Left forelimb (tissue), 1 donor: ENCODE results near the gene ODF4.
"Not testable (repeated sequence)": the region's sequence is repeated elsewhere in the genome, so short reads cannot be mapped to it uniquely, and the experiment has no call there.

Experiments used
- DNase-seq: peaks from one replicate; pipeline ENCODE4 v3.0.0-alpha.2; 2018; ENCODE audit warnings: low spot score

ODF4 gene

DNA sequence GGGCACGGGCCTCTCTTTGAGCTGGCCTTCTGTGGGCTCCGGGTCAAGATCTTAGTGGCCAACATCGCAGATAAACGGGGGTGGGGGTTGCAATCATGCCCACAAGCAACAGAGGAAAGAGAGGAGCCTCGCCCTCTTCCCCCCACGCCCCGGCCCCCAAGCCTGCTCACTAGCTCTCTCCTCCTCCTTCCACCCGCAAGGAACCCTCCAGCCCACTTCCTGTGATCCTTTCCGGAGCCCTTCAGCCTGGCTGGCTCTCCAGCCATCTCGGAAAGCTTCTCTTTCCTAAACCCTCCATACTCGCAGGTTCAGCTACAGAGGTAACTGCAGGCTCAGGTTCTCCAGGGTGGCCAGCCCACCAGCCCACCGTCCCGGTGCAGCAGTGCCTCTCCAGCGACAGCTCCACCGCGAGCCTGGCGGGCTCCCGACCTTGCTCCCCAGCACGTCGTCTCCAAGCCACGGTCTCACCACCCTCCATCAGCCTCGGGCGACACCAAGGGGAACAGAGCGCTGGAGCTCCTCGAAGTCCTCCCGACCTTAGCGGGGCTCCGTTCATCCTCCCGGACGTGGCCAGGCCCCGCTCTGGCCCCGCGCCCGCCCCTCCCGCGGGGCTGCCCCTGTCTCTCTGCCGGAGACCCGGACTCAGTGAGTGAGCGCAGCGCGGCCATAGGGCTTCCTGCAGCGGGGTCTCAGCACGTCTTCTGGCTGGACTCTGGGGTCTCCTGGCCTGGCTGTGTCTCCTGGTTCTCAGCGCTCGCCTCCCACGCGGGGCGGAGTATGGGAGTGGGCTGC lies 12.9 kb upstream of the ODF4 start:
- peak; percentile 80 for DNase-seq

- no peak for DNase-seq
Measured at GRCh38 chr17:8327303-8327649, 12.4 kb upstream of the ODF4 start.

DNA sequence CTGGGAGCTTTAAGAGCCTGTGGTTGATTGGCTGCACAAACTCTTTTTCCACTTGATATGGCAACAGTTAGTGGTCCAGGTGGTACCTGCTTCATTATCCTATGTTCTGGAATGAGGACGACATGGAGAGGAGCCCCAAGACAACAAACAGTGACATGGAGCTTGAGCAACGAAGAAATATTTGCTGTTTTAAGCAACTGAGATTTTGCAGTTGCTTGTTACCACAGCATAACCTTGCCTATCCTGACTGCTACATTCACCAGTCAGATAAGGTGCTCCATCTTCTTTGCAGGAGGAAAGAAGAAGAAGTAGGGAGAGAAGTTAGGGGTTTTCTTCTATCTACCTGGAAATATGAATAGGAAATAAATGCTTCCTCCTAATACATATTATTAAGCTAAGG lies 7.5 kb upstream of the ODF4 start:
- DNase-seq, result no peak

DNA sequence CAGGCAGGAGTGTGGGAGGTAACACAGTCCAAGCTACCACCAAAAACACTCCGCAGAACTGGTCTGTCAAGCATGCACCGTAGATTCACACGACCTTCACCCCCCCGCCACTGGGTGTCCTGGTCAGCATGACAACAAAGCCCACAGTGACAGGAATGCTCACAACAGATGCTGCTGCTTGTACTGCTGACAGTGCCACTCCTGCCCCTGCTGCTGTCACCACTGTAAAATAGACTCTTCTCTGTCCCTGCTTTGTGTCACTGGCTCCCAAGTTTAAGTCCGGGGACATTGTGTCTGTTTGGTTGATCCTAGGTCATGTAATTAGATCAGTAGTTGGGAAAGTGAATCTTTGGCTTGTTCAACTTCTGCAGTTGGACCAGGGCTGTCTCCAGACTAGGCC lies 7.0 kb upstream of the ODF4 start:
- no peak for DNase-seq

GRCh38 chr17:8333281-8333680 lies 6.4 kb upstream of the ODF4 start:
- DNase-seq, result no peak

DNA sequence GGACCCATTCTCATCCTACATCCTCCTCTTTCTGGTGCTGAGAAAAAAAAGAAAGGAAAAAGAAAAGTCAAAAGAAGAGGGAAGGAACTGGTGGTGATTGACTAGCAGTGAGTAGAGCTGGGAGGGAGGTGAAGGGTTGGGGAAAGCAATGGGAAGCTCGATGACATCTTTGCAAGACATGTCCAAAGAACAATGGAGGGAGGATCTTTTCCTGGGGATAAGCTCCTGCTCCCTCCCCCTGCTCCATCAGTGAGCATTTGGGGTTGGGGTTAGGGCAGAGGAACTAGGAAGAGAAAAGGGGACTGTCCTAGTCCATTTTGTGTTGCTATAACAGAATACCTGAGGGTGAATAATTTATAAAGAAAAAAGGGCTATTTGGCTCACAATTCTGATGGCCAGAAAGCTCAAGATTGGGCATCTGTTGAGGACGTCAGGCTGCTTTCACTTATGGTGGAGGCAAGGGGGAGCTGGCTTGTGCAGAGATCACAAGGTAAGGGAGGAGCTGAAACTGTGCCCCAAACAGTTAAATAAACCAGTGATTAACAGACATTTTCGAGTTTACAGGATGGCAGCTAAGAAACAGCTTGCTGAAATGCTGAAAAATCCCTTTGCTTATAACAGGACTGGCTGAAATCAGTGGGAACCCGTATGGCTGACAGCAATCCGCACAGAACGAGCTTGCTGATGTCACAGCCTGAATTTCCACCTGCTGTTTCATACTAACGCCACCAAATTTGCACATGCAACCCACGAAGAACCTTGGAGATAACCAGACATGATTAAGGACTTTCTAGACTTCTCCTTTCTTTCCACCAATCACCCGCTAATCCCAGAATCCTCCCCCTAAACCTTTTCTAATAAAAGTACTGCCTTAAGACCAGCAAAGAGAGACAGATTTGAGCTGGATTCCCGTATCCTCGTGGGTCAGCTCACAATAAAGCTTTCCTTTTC lies 1.6 kb upstream of the ODF4 start:
- no peak for DNase-seq

GRCh38 chr17:8338753-8339140 lies 893 bp upstream of the ODF4 start:
- DNase-seq, result no peak

DNA sequence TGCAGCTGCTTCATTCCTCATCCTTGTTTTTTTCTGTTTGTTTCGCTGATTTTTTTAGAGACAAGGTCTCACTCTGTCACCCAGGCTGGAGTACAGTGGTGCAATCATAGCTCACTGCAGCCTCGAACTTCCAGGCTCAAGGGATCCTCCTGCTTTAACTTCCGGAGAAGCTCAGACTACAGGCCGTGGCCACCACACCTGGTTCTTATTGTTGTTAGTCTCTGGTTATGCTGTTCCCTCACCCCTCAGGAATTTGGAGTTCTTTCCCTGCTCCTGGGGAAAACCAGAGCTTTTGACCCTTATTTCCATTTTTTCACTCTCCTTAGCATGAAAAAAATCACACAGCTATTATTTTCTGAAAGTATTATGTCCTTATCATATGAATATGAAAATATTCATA lies 1.8 kb downstream of the ODF4 start:
- DNase-seq, result no peak

GRCh38 chr17:8345052-8345690 lies 5.5 kb downstream of the ODF4 start:
- no peak for DNase-seq

GRCh38 chr17:8345951-8346665 lies 6.5 kb downstream of the ODF4 start:
- DNase-seq, result no peak

DNA sequence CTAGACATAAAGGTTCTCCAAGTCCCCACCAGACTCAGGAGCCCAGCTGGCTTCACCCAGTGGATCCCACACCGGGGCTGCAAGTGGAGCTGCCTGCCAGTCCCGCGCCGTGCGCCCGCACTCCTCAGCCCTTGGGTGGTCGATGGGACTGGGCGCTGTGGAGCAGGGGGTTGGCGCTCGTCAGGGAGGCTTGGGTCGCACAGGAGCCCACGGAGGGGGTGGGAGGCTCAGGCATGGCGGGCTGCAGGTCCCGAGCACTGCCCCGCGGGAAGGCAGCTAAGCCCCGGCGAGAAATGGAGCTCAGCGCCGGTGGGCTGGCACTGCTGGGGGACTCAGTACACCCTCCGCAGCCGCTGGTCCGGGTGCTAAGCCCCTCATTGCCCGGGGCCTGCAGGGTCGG lies 7.4 kb downstream of the ODF4 start:
- DNase-seq, result not testable (repeated sequence)

- DNase-seq, result no peak
Measured at GRCh38 chr17:8350339-8350738, 10.7 kb downstream of the ODF4 start.

GRCh38 chr17:8353736-8354135 lies 14.1 kb downstream of the ODF4 start:
- no peak for DNase-seq

DNA sequence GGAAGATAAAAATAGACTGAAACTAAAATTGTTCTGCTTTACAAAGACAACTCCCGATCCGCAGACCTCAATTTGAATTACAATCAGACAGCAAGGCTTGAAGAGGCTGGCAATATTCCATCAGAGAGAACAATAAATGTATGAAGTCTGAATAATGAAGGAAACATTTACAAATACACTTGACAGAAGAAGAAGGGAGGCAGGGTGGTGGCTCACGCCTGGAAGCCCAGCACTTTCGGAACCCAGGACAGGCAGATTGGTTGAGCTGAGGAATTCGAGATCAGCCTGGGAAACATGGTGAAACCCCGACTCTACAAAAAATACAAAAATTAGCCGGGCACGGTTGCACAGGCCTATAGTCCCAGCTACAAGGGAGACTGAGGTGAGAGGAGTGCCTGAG lies 14.6 kb downstream of the ODF4 start:
- no peak for DNase-seq

DNA sequence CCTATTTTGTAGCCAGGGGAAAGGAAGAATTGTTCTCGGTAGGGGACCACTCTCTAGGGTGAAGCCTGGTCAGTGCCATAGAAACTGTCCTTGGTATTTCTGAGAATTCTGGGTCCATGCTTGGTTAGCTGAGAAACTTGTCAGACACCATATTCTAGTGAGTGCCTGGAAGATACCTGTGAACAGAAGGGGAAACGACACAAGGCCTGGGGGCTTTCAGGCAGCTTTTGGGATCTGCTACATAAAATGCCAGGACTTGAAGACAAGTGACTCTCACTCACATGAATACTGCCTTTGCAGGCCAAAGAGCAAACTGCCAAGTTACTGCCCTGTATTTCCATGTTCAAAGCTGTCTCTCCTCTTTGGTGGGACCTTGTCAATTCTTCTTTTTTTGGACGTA lies 18.3 kb downstream of the ODF4 start:
- no peak for DNase-seq

GRCh38 chr17:8359769-8360168 lies 20.1 kb downstream of the ODF4 start:
- DNase-seq, result no peak

GRCh38 chr17:8360260-8360659 lies 20.6 kb downstream of the ODF4 start:
- DNase-seq, result no peak

DNA sequence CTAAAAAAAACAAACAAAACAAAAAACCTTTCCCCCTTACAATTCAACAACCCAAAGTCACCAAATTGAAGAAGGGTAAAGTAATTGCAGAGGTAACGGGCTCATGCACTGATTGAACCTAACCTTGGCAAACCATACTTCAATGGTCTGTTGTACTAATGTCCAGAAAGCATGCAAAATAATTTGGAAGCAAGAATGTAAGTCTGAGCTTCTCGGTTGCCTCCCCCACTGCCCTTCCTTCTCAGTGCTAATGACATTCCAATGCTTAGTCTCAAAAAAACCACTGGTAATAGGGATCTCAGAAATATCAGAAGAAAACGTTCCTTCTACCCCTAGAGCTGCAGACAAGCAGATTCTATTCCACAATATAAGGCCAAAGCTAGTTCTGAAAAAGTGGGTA lies 21.1 kb downstream of the ODF4 start:
- DNase-seq, result no peak

GRCh38 chr17:8362651-8363332 lies 23.2 kb downstream of the ODF4 start:
- no peak for DNase-seq

DNA sequence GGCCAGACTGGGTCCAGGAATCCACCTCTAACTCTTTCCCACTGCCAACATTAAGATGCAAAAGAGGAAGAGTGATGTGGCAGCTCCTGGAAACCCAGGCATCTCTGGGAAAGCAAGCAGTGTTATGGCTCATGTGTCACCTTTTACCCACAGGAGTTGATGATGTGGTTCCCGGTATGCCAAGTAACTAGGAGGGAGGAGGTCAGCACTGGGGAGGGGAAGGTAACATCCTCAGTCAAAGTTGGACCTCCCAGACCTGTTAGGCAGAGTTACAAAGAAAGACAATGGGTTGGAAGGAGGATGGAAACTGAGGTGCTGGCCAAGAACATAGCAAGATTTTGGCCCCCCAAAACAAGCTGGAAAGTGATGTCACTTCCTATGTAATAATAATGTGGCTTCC lies 25.5 kb downstream of the ODF4 start:
- no peak for DNase-seq

DNA sequence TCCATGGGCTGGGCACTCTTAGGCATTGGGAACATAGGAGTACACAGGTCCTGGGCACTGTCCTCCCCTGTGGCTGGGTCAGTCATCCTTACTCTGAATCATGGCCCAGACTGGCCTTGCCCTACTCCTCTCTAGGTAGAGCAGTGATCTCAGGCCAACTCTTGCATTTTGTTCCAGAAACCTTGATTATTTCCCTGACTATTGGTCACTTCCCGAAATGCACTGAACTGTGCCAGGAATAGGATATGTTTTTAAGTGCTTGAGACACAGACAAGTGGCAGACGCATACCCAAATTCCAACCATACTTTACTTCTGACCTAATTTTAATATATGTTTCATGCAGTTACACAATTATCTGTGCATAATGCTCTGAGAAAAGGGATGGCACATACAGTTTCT lies 26.6 kb downstream of the ODF4 start:
- no peak for DNase-seq

- no peak for DNase-seq
Measured at GRCh38 chr17:8368193-8368592, 28.6 kb downstream of the ODF4 start.
